Neural progenitor cell (in vitro differentiated cells): ENCODE results near the gene BHLHE40.

Source experiments
- EZH2 ChIP-seq: fragments of 200-600 bp; sonication (generic); IDR thresholded peaks from 2 replicates; pipeline ENCODE4 v1.6.1; 2017; ENCODE audit warnings: antibody characterized with exemption, mild to moderate bottlenecking, moderate library complexity
- EZH2phosphoT487 ChIP-seq: fragments of 200-600 bp; sonication (generic); IDR thresholded peaks from 2 replicates; pipeline ENCODE4 v1.6.1; 2017; ENCODE audit warnings: antibody characterized with exemption
- TF ChIP-seq, protein P1 (sequence below): fragments of 200-600 bp; sonication (generic); IDR thresholded peaks from 2 replicates; pipeline ENCODE4 v1.5.1; 2017; ENCODE audit warnings: antibody characterized with exemption, mild to moderate bottlenecking

DNA sequence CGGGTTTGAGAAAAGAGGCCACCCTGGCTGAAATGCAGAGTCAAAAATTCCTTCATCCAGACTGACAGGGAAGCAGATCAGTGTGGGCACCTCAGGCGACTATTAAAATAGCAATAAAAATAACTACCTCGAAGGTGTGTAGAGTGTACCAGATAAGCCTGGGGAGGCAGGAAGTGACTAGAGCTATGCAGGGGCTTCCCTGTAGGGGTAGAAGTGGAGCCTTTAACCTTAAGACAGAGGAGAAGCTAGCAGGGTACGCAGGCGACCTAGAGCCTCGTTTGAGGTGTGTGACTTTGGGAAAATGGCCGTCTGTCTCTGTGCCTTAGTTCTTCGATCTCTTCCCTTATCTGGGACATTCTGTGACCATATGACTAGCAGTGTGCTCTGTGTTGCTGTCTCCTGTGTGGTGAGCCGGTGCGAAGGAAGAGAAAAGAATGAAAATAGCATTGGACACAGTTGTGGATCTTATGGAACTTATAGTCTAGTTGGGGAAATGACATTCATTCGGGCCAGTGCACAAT, 17.6 kb downstream of the BHLHE40 start:
- TF ChIP-seq, protein P1, sequence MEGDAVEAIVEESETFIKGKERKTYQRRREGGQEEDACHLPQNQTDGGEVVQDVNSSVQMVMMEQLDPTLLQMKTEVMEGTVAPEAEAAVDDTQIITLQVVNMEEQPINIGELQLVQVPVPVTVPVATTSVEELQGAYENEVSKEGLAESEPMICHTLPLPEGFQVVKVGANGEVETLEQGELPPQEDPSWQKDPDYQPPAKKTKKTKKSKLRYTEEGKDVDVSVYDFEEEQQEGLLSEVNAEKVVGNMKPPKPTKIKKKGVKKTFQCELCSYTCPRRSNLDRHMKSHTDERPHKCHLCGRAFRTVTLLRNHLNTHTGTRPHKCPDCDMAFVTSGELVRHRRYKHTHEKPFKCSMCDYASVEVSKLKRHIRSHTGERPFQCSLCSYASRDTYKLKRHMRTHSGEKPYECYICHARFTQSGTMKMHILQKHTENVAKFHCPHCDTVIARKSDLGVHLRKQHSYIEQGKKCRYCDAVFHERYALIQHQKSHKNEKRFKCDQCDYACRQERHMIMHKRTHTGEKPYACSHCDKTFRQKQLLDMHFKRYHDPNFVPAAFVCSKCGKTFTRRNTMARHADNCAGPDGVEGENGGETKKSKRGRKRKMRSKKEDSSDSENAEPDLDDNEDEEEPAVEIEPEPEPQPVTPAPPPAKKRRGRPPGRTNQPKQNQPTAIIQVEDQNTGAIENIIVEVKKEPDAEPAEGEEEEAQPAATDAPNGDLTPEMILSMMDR, result no peak
- TF ChIP-seq EZH2phosphoT487 (no peak), EZH2 (no peak)
